Hematopoietic multipotent progenitor cell treated with erythropoietin and hydrocortisone succinate and interleukin-3 and kit ligand, for 15 days (in vitro differentiated cells): Measurements from ENCODE around the gene TRIM27.
A peak's percentile ranks its signal among the peaks of the same experiment; 100 is the strongest.
"Not testable (repeated sequence)": the region's sequence is repeated elsewhere in the genome, so short reads cannot be mapped to it uniquely, and the experiment has no call there.

Experiments used
- DNase-seq: peaks from one replicate; pipeline ENCODE4 v3.0.0-alpha.2; 2015; ENCODE audit warnings: low spot score

The TRIM27 gene

GRCh38 chr6:28896505-28897368, 27.0 kb downstream of the TRIM27 start:
- peak; percentile 83 for DNase-seq

DNA sequence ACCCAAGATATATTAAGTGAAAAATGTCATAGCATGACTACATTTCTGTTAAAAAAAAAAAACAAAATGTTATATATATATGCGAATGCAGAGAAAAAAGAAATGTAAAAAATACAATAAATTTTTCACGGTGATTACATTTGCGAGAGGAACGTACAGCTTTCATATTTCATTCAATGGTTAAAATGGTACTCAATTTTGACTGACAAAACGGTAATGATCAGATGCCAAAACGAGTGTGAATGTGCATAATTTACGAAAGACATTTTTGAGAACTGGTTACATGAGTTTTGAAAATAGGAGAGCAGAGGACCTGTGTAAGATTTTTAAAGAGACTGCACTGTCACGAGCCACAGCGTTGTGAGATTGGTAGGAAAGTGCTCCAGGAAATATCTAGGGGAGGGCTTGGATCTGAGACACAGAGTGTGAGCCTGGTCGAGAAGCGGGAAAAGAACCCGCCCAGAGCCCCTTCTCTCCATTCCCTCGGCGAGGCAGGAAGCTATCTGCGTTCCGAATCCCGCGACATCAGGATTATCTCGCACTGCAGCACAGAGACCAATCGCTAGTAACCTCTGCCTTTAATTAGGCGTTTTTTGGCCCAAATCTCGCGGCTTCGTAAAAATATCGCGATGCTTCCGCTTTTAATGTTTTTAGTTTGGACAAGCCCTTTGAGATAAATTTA, 28.5 kb downstream of the TRIM27 start:
- peak; percentile 96 for DNase-seq

DNA sequence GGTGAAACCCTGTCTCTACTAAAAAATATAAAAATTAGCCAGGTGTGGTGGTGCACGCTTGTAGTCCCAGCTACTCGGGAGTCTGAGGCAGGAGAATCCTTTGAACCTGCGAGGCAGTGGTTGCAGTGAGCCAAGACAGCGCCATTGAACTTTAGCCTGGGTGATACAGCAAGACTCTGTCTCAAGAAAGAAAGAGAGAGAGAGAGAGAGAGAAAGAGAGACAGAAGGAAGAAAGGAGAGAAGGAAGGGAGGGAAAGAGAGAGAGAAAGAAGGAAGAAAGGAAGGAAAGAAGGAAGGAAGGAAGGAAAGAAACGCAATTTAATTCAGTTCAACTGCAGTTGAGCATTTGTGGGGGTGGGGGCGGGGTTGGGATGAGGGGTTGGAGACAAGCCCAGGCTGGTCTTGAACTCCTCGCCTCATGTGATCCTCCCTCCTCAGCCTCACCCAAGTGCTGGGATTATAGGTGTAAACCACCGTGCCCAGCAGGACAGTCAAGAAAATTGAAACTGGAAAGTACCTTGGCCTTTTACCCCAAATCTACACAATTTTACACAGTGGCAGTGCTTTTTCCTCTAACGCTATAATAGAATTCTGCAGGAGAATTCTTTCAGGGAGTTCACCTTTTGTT, 30.5 kb downstream of the TRIM27 start:
- no peak for DNase-seq

DNA sequence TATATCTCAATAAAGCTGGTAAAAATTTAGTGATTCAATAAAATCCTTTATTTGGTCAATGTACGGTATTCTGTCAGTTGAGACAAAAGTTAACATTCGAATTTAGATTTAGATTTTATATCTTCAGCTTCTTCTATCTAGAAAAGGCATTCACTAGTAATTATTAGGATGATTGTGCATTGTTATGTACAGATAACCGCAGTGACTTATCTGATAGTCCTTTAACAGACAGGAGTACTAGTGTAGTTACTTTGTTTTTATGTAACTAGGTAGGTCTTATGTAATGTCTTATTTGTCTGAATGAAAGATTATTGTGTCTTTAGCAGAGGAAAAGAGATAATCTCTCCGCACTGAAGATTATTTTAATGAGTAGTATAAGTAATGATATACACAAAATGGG, 31.3 kb downstream of the TRIM27 start:
- no peak for DNase-seq

DNA sequence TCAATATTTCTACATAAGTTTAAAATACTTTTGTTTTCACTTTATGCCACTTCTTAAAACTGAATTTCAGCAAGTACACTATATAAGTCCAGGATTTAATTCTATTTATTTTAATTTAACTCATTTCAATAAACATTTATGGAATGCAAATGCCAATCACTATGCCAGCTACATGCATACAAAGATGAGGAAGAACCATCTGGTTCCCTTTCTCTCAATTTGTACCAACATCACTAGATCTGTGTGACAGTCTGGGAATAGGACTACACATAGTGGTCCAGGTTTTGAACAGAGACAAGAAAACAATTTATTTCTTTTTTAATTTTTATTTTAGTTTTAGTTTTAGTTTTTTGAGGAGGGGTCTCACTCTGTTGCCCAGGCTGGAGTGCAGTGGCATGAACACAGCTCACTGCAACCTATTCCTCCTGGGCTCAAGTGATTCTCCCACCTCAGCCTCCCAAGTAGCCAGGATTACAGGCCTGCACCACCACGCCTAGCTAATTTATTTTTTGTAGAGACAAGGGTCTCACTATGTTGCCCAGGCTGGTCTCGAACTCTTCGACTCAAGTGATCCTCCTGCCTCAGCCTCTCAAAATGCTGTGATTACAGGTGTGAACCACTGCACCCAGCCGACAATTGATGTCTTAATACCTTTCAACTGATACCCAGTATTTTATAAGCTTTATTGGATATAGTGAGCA, 35.8 kb downstream of the TRIM27 start:
- DNase-seq, result no peak

GRCh38 chr6:28886079-28886439, 37.7 kb downstream of the TRIM27 start:
- DNase-seq, result no peak

- peak; percentile 62 for DNase-seq
Measured at GRCh38 chr6:28884423-28885131, 39.2 kb downstream of the TRIM27 start.

- DNase-seq, result peak; percentile 79
Measured at GRCh38 chr6:28880894-28881780, 42.6 kb downstream of the TRIM27 start.

DNA sequence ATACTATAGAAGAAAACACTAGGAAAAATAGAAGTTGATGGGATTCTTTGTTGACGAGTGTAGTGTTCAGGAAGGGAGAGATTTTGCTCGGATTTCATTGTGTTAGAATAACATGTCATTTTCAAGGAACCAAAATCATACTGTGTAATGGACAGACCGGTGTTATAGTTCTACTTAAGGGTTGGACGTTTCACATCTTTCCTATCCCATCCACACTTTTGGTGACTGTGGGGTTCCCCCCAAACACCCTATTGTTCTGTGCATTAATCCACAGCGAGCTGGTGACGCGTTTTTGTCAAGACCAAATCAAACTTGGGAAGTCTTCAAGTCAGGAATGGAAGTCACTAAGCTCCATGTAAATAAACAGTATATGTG, 43.3 kb downstream of the TRIM27 start:
- no peak for DNase-seq

GRCh38 chr6:28876710-28877109, 47.1 kb downstream of the TRIM27 start:
- no peak for DNase-seq

GRCh38 chr6:28875191-28875747, 48.5 kb downstream of the TRIM27 start:
- DNase-seq, result no peak

DNA sequence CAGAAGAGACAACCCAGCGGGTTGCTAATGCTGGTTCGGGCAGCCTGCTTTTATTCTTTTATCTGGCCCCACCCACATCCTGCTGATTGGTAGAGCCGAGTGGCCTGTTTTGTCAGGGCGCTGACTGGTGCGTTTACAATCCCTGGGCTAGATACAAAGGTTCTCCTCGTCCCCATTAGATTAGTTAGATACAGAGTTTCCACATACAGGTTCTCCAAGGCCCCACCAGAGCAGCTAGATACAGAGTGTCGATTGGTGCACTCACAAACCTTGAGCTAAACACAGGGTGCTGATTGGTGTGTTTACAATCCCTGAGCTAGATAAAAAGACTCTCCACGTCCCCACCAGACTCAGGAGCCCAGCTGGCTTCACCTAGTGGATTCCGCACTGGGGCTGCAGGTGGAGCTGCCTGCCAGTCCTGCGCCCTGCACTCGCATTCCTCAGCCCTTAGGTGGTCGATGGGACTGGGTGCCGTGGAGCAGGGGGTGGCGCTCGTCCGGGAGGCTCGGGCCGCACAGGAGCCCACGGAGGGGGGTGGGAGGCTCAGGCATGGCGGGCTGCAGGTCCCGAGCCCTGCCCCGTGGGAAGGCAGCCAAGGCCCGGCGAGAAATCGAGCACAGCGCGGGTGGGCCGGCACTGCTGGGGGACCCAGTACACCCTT, 51.5 kb downstream of the TRIM27 start:
- DNase-seq, result not testable (repeated sequence)

GRCh38 chr6:28871335-28872156, 52.2 kb downstream of the TRIM27 start:
- no peak for DNase-seq

DNA sequence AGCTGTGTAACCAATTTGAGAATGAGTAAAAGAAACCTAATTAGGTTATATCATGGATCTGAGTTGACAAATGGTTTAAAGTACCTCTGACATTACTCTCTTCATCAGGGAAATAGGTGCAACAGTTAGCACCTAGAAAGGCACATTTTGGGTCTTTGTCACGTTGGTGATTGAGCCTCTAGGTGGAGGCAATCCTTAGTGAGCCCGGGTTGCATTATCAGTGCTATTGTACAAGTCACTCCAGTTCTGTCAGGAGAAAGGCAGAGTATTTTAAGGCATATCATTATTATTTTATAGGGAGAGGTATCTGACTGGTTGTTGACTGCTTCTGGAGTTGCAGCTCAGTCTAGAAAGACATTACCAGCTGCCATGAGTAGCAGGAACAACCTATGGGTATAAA, 54.9 kb downstream of the TRIM27 start:
- no peak for DNase-seq

DNA sequence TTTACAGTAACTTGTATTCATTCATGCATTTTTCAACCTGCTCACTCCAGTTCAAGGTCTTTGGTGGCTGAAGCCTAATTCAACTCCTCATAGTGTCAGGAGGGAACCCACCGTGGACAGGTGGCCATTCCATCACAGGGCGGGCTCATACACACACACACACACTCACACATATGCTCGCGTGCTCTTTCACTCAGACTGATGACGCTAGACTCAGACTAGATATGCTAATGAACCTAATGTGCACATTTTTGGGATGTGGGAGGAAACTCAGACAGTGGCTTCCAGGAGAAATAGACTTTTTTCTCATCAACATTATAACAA, 56.7 kb downstream of the TRIM27 start:
- peak; percentile 32 for DNase-seq

DNA sequence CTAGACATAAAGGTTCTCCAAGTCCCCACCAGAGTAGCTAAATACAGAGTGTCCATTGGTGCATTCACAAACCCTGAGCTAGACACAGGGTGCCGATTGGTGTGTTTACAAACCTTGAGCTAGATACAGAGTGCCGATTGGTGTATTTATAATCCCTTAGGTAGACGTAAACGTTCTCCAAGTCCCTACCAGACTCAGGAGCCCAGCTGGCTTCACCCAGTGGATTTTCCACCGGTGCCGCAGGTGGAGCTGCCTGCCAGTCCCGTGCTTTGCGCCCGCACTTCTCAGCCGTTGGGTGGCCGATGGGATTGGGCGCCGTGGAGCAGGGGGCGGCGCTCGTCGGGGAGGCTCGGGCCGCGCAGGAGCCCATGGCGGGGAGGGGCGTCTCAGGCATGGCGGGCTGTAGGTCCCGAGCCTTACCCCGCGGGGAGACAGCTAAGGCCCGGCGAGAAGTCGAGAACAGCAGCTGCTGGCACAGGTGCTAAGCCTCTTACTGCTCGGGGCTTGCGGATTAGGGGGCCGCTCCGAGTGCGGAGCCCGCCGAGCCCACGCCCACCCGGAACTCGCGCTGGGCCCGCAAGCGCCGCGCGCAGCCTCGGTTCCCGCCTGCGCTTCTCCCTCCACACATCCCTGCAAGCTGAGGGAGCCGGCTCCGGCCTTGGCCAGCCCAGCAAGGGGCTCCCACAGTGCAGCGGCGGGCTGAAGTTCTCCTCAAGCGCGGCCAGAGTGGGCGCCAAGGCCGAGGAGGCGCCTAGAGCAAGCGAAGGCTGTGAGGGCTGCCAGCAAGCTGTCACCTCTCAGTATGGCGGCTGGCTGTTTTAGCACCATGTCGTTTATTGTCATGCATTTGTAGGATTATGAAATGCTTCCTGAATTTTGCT, 57.3 kb downstream of the TRIM27 start:
- DNase-seq, result peak; percentile 63

GRCh38 chr6:28865401-28866204, 58.2 kb downstream of the TRIM27 start:
- peak; percentile 82 for DNase-seq
